GM19455 (cell line): ENCODE data around the gene ASPN.
"Not testable (repeated sequence)": the region's sequence is repeated elsewhere in the genome, so short reads cannot be mapped to it uniquely, and the experiment has no call there.

Experiments used
- ATAC-seq: cut with Tn5 transposase; IDR thresholded peaks from one replicate; pipeline ENCODE4 v1.9.1; 2021; ENCODE audit not compliant: unreplicated experiment

Gene ASPN

DNA sequence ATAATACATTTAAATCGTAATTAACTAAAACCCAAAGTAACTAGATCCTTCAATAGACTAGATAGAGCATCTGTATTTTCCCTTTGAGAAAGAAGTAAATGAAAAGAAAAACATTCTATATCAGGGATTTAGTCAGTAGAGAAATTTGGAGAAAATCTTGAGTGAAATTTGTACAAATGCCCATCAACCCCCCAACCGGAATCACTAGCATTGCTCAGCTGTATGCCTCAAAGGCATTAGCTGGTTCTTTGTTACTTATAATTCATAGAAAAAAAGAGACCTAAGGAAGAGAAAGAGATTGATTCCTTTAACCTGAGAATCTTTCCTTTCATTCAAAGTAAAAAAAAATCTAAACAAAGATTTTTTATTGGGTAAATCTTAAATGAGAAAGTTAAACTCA is 58.7 kb downstream of the ASPN start:
- ATAC-seq = no peak

DNA sequence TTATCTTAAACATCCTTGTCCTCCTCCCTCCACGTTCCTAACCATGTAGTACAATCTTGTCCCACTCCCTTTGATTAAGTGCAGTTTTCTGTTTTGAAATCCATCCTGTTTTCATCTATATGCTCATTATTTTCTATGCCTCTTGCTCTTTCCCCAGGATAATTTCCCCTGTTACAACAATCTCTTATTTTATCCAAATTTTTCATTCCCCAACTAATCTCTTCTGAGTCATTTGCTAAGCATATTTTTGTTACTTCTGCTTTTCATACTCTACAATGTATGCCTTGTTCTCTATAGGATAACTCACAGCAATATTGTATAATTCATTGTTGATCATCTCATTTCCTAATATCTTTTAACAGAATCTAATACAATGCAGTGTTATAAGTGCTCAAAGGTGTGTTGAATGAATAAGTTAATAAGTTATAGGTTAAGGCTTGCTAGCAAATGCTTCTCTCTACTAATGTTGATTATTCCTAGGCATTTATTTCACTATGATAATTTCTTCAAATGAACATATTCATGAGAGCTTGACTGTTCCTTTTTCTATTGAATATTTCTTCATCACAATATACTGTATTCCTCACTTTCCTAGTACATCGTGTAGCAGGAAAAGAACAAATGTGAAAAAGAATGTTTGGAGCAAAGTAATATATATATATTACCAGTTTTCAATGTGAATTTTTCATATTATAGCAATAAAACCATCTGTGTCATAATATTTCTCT is 59.5 kb downstream of the ASPN start:
- ATAC-seq = no peak

DNA sequence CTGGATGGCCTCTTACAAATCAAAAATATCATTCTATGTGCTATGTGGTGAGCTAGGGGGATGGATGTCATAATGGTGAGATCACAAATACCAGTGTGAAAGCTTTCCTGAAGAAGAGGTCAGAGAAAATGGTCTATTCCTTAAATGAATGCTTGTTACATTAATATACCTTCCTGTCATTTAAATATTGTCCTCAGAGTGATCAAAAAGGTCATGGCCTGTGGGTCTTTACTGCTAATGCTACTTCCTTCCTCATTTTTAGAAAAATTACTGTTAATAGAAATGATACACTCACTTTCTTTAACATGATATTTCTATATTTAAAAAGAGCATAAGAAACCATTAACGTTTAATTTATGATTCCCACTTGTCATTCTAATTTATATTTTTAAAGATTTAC is 67.7 kb downstream of the ASPN start:
- ATAC-seq = no peak

DNA sequence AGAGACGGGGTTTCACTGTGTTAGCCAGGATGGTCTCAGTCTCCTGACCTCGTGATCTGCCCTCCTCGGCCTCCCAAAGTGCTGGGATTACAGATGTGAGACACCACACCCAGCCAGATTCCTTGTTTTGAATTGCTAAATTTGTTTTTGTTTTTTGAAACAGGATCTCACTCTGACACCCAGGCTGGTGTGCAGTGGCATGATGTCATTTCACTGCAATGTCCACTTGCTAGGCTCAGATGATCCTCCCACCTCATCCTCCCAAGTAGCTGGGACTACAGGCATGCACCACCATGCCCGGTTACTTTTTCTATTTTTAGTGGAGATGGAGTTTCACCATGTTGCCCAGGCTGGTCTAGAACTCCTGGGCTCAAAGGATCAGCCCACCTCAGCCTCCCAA is 71.1 kb downstream of the ASPN start:
- not testable (repeated sequence) for ATAC-seq

DNA sequence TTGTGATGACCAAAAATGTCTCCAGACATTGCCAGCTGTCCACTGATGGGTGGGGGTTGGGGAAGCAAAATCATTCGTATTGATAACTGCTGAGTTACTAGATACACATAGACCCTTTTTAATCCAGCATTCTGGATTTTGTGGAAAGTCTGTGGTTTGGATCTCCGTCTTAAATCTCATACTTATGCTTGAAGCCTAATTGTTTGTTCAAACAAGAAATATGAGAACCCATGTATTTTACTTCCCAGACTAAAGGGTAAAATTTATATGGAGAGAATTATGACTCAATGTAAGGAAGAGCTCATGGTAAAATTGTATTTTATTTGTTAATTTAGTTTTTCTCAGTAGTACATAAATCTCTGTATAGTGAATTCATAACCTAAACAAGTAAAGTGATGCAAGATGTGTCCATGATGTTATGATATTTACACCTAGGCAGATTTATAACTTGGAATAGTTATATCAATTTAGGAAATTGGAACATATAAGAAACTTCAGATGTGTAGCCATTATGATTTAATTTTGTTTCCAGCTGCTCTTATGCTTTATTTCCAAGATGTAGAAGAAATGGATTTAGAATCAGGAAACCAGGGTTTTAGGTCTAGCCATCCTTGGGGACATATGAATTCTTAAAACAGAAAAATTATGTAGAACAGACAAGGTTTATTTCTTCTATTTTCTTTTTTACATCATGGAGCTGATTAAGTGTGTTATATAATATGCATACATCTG is 73.4 kb downstream of the ASPN start:
- ATAC-seq = no peak

DNA sequence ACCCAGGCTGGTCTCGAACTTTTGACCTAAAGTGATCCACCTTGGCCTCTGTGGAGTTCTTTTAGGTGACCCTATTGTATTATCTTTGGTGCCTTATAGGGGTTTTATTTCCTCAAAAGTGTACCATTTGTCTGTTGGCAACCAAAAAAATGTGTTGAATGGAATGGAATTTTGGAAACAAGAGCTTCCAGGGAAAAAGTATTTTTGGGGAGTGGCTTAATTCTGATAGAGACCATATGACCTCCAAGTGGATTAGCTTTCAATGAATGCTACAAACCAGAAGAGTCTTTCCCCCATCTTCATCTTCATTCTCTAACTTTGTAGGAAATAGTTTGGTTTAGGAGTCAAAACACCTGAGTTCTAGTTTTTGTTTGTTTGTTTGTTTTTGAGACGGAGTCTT is 74.5 kb downstream of the ASPN start:
- ATAC-seq = no peak

DNA sequence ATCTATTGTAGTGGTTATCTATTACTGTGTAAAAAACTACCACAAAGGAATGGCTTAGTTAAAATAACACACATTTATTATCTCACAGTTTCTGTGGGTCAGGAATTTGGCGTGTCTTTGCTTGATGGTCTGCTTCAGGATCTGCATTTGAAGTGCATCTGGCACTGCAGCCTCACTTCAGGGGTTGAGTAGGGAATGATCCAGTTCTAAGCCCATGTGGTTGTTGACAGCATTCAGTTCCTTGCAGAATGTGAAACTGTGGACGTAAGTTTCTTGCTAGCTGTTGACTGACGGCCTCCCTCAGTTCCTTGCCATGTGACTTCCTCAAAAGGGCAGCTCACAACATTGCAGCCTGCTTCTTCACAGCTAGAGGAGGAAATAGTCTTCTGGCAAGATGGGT is 75.8 kb downstream of the ASPN start:
- no peak for ATAC-seq
